HG03457 (cell line): ENCODE results near the gene DDAH2.

Source experiments
- ATAC-seq: cut with Tn5 transposase; IDR thresholded peaks from one replicate; pipeline ENCODE4 v1.9.1; 2021; ENCODE audit warnings: moderate number of reproducible peaks; ENCODE audit not compliant: unreplicated experiment

DDAH2 gene, protein sequence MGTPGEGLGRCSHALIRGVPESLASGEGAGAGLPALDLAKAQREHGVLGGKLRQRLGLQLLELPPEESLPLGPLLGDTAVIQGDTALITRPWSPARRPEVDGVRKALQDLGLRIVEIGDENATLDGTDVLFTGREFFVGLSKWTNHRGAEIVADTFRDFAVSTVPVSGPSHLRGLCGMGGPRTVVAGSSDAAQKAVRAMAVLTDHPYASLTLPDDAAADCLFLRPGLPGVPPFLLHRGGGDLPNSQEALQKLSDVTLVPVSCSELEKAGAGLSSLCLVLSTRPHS

DNA sequence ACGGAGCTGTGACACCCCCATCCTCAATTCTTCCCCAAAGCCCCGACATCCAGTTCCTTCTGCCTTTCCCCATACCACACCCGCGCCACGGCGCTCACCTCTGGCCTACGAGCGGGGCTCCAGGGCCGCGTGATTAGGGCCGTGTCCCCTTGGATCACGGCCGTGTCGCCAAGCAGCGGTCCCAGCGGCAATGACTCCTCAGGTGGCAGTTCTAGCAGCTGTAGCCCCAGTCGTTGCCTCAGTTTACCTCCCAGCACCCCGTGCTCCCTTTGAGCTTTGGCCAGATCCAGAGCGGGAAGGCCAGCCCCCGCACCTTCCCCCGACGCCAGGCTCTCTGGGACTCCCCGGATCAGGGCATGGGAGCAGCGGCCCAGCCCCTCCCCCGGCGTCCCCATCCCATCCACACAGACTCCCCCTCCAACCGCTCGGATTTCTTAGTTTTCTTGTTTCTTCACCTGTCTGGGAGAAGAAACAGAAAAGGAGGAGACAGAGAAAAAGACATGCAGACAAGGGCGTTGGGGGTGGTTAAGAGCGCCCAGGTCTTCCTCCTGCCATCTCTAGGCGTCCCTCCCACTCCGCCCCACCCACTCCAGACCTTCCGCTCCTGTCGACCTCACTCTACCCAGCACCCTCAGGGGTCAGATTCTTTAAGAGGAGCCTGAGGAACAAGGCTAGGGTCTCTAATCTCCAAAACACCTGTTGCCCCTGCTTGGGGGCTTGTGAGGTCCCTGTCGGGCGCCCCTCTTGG, at the start of gene DDAH2:
TSS of gene DDAH2 (minus strand) at position 533 of the 748 bp plus-strand sequence. CDS start at position 395, 138 bp downstream.
- no peak for ATAC-seq

DNA sequence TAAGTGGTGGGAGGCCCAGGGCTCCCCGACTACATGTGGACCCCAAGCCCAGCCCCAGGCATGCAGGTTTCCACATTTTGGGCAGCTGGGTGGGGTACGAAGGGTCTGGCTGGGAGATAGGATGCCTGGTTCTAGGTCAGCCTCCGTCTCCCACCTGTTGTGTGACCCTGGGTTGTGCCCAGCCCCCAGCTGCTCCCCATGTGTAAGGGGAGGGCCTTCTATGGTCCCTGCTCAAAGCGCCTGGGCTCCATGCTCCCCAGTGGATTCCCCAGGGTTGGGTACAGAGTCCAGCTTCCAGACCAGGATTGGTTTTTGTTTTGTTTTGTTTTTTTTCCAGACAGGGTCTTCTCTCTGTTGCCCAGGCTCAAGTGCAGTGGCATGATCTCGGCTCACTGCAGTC, 49.1 kb upstream of the DDAH2 start:
- ATAC-seq, result no peak

DNA sequence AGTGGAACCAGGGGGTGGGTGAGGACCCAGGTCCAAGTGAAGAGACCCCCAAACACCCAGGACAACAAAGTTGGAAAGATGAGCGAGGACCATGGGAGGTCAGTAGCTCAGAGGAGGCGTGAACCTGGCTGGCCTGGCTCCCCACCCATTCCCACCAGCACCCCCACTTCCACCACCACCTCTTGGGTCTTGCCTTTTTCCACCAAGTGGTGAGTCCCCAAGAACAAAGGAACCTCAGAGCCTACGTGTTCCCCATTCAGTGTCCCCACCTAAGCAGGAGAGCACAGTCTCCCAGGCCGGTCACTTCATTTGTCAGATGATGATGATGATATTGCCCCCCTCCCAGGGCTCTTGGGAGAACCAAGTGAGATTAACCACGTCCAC, 48.6 kb upstream of the DDAH2 start:
- ATAC-seq, result no peak

DNA sequence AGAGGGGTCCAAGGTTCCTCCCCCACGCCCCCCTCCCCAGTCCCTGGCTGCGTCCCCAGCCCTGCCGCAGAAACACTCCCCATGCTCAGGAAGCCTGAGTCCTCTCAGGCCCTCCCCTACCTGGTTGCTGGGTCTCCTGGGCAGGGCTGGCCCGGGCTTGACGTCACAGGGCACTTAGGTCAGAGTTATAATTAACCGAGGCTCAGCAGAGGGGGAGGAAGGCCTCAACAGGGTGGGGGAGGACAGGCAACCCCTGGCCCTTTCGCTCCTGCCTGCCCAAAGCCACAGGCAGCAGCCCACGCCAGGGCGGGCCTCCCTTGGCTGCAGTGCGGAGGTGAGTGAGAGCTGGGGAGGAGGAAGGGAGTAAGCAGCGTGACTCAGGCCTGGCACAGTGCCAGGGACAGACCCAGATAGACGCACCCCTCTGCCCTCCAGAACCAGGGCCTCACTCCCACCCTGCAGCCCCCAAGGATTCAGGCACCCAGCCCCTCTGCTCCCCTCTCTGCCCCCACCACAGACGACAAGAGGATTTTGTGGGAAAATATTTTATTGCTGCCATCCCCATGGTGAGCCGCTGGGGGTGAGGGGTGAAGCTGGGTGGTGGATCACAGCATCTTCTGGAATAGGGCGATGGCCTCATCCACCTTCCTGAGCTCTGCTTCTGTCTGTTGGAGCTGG, 48.0 kb upstream of the DDAH2 start, which contains the start of gene VWA7:
TSS of gene VWA7 (minus strand) at position 340 of the 678 bp plus-strand sequence. CDS start 549 bp downstream, outside the sequence.
- ATAC-seq, result no peak

DNA sequence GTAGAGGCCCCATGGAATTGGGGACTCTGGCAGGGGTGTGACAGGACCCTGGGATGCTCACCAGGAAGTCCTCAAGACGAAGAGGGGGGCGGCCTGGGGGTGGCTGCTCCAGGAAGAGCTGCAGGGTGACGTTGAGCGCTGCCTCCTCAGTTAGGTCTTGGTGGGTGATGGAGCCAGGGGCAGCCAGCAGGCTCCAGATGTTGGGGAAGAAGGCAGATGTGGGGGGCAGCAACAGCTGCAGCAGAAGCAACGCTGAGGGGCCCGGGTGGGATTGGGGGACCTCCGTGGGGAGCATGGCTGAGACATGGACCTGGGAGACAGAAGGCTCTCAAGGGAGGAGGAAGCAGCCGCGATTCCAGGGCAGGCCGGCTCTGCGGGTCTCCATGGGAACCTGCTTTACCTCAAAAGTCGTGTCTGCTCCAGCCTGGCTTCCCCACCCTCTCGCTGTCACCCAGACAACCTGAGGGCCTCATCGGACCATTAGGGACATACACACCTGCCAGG, 47.4 kb upstream of the DDAH2 start:
- no peak for ATAC-seq

DNA sequence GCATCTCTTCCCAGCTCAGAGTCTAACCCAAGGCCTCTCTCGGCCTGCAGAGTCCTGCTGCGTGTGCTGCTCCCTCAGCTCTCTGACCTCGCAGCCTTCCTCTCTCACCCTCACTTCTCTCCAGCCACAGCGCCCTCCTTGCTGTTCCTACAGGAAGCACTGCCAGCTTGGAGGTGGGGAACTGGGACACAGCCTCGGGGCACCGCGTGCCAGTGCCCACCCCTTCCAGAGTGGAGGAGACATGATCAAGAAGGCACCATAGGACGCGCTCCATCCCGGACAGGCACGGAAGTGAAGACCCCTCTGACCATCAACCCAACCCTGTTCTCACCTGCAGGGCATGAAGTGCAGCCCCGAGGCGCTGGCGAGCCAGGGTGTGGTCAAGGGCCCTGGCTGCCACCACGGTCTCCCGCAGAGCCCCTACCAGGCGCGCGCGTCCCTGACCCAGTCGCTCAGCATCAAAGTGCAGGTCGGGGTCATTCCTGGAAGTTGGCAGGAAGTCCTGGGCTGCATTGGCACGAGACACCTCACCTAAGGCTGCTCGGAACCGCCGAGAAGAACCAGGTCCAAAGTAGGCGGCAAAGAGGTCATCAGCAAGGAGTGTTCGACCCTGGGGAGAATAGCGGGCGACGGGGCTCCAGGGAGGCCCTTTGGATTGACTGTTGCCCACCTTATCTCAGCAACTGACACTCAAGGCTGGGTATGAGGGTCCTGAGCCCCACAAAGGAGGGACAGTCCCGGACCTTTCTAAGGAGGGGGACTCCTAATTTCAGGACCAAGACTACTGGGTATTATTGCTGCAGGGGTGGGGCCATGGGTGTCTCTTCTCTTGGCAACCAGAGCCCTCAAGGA, 46.8 kb upstream of the DDAH2 start:
- ATAC-seq, result no peak

DNA sequence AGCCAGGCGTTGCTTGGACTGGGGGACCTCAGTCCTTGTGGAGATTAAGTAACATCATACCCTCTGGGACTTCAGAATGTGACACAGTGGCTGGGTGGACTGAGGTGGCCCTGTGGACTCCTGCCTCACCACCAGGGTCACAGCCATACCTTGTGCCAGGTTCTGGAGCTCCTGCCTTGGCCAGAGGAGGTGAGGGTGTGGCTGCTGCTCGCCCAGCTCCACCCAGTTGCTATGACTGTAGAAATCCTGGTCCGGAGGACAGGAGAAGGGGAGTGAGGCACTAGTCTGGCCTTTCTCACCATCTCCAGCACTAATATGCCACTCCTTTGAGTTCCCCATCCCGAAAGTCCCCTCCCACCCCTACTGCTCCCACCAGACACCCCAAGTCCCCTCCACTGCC, 46.1 kb upstream of the DDAH2 start:
- ATAC-seq, result no peak

DNA sequence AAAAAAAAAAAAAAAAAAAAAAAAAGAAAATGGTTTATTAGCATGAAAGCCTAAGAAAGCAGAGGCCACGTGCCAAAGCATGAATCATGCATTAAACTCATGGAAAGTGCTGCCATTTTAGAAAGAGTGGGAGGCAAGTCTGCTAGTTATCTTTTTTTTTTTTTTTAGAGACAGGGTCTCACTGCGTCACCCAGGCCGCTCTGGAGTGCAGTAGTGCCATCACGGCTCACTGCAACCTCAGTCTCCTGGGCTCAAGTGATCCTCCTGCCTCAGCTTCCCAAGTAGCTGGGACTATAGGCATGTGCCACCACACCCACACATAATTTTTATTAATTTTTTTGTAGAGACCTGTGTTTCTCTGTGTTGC, 42.9 kb upstream of the DDAH2 start:
- no peak for ATAC-seq

DNA sequence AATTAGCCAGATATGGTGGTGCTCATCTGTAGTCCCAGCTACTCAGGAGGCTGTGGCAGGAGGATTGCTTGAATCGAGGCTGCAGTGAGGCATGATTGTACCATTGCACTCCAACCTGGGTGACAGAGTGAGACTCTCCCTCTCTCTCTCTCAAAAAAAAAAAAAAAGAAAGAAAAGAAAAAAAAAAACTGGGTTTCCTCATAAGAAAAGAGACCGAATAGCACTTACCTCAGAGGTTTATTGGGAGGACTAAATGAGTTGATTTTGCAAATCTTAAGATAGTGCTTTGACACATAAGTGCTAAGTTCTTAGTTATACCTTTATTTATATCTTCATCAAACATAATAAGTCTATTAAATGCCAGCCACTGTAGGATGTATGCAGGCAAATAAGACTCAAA, 41.8 kb upstream of the DDAH2 start:
- no peak for ATAC-seq

DNA sequence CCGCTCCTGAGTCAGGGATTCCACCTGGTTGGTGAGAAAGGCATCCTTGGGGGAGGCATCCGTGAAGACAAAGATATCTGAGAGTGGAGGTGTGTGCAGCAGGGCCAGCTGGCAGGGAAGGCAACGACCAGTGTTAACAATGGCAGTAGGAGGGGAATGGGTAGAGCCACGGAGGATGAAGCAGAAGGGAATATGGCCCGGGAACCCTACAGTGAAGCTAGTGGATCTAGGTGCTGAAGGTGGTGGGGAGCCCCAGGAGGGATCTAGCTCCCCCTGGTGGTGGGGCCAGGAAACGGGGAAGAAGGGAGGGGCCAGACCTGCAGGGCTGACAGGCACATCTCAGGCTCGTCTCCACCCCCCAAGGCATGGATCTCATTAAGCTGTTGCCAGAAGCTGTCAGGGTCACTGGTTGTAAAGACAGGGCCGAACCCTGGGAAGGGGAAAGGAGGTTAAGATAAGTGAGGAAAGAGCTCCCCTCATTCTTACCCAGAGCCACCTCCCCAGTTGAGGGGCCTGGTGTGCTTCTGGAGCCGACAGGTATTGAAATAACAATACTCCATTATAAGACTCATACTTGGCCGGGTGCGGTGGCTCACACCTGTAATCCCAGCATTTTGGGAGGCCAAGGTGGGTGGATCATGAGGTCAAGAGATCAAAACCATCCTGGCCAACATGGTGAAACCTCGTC, 40.7 kb upstream of the DDAH2 start:
- no peak for ATAC-seq

DNA sequence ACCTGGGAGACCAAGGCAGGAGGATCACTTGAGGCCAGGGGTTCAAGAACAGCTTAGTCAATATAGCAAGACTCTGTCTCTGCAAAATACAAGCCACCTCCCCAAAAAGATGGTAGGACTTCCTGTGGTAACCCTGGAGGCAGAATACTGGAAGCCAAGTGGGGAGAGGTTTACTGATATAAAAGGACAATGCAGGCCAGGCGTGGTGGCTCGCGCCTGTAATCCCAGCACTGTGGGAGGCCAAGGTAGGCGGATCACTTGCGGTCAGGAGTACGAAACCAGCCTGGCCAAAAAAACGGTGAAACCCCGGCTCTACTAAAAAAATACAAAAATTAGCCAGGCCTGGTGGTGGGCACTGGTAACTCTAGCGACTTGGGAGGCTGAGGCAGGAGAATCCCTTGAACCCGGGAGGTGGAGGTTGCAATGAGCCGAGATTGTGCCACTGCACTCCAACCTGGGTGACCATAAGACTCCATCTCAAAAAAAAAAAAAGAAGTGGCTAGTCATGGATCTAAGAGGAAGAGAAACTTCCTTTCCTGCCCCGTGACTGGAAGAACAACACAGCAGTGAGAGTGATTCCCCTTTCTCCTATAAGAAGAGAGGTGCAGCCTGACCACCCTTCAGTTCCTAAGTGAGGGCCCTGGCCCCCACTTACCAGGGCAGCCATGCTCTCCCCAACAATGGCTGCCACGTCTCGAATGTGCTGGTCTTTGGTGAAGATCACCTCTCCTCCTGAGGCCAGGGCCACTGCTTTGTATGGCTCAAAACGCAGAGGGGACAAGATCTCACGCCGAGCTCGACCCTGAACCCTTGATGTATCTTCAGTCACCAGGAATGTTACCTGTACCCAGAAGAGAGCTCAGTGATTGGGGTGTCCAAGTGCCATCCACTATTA, 39.5 kb upstream of the DDAH2 start:
- no peak for ATAC-seq

DNA sequence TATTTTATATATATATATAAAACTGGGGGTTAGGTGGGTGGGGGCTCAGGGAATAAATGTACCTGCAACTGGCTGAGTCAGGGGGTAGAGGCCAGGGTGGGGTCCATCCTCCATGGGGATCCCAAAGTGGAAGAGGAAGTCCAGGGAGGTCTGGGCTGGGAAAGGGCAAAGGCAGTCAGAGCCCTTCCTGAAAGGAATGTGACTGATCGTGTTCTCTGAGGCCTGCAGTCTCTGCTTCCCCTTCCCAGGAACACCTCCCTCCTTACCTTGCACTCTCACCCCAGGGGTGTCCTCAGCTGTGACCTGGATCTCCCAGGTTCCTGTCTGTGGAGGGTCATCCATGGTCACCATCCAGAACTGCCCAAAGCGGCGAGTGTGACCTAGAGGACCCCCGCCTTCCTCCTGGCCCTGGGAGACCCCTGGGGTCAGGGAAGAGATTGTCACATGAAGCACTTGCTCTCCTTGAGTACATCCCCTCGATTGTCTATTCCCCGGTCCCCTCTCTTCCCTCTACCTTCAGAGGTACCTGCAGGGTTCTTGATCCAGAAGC, 38.1 kb upstream of the DDAH2 start:
- no peak for ATAC-seq

DNA sequence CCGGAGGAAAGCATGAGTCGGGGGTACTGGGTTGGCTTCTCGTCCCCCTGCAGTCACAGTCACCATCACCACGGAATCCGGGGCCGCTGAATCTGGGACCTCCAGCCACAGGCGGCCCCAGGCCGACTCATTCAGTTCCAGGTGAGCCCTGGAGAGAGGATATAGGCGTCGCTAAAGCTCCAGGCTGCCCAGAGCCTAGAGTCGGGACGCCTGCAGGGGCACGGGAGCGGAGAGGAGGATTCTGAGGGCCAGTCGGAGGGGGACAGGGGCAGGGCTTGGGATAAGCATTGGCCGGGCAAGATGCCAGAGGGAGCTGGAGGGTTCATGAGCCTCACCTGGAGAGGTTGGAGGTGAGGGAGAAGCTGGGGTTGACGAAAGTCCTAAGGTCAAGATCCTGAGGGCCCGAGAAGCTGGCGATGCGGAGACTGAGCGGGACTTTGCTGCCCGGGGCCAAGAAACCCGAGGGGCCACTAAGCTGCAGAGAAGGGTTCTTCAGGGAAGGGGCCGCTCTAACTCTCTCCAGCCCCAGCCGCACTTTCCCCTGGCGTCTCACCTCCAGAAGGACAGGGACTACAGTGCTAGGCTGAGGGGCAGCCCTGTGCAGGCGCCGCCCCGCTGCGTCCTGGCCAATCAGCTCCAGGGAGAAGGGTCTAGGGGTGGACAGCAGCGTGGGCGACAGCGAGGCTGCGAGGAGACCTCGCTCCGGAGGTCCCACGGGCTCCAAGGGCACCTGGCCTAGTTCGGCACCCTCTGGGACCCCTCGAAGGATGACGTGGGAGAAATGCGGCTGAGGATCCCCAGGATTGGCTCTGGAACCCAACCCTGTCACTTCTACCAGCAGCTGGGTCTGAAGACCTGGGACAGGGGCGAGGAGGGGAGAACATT, 37.1 kb upstream of the DDAH2 start:
- ATAC-seq, result no peak

DNA sequence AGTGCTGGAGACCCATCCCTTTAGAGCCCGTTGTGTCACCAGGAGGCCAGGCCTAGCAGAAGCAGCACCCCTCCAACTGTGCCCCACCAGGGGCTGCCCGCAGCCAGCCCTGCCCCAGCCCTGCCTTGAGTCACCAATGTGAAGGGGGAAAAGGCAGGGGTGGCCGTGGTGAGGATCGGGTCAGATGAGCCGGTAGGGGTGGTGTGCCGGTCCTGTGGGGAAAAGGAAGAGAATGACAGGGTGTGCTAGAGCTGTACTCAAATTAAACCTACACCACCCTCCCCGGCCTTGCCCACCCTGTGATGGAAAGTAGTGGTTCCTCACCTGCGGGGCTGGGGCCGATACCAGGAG, 36.4 kb upstream of the DDAH2 start:
- no peak for ATAC-seq

DNA sequence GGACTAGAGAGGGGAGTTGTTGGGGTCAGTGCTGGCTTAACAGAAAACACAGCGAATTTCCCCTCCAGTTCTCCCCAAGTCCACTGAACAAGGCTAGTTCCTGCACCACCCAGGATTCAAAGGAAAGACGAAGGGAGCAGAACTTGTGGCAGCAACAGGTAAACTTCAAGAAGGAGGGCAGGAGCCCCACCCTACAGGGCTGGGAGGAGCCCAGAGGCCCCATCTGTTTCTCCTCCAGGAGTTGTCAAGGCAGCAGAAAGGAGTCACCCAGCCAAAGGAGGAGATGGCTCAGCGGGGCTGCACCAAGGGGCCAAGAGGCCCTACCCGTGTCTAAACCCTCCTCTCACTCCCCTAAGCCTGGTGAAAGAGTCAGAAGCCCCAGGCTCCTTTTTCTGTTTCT, 35.1 kb upstream of the DDAH2 start:
- no peak for ATAC-seq

DNA sequence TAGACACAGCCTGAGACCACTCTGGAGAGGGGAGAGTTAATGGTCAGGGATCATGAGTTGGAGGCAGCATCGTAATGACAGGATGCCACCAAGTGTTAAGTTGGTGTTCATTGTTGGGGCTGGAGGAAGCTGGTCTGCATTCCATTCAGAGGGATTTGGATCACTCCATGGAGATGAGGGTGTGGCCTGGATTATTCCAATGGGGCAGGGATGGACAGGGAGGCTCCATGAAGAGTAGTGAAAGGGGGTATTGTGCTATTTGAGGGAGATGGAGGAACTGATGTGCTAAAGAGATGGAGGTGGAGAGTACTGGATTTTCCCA, 34.5 kb upstream of the DDAH2 start:
- ATAC-seq, result no peak

DNA sequence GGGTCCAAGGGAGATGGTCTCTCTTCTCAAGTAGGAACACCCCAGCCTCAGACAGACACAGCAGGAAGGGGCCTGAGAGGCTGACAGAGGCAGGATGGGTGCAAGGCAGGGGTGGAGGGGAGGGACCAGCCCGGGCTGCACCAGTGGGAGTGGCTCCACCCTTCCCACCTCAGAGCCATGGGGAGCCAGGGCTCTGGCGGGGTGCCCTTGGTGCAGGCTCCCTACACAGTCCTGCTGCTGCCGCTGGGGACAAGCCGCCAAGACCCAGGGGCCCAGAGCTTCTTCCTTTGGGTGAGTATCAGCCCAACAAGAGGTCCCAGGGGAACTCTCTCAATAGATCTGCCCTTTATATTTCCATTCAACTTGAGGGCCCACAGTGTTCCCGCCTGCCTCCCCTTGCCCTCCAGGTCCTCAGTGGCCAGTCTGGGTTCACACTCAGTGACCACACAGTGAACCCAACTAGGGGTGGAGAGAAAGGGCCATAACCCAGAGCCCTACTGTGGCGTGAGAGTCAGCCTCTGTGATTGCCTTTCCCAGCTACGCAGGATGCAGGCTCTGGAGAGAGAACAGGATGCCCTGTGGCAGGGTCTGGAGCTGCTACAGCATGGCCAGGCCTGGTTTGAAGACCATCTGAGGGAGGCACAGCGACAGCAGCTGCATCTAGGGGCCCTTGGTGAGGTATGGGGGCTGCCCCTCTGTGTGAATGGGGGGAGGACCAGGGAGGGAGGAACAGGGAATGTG, 33.9 kb upstream of the DDAH2 start:
- no peak for ATAC-seq

DNA sequence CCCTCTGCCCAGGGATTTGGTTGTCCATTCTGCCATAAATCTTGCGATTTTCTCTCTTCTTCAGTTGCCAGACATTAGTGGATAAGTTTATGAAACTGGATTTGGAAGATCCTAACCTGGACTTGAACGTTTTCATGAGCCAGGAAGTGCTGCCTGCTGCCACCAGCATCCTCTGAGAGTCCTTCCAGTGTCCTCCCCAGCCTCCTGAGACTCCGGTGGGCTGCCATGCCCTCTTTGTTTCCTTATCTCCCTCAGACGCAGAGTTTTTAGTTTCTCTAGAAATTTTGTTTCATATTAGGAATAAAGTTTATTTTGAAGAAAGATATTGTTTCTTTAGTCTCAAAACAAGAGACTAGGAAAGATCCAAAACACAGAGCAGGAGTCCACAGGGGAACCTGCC, 33.3 kb upstream of the DDAH2 start, which contains the start of gene SAPCD1:
TSS of gene SAPCD1 (plus strand) at position 301 of the 400 bp plus-strand sequence. CDS start 399 bp downstream, outside the sequence.
- no peak for ATAC-seq
